Keratinocyte (primary cell): ENCODE results near the gene ARHGEF19. TPM values are rescaled to one million over a fixed set of nuclear protein-coding genes. Genes with fewer than 3 reads are reported as not detected.

Source experiments
- DNase-seq: peaks from one replicate; pipeline ENCODE4 v3.0.0-alpha.2; 2011; ENCODE audit warnings: low read depth, missing footprints, low spot score
- FAIRE-seq: peaks from 2 replicates; lab custom pipeline; 2011; peaks lifted over from hg19 to GRCh38; lab: Jason Lieb, UNC
- H2AFZ ChIP-seq: 2 replicates; pipeline ENCODE4 v1.6.0; 2012; ENCODE audit warnings: low read length, control low read depth, inconsistent platforms; ENCODE audit not compliant: control insufficient read depth
- H3K27ac ChIP-seq: 2 replicates; pipeline ENCODE4 v1.5.1; 2011; ENCODE audit warnings: low read length; ENCODE audit not compliant: control insufficient read depth, insufficient read depth
- H3K27me3 ChIP-seq: 3 replicates; pipeline ENCODE4 v1.6.0; 2011; ENCODE audit warnings: low read length; ENCODE audit not compliant: control insufficient read depth, insufficient read depth; ENCODE audit errors: extremely low read depth
- H3K36me3 ChIP-seq, 2 experiments: 2 replicates in 1 of 2; 3 replicates in 1 of 2; pipeline ENCODE4 v1.5.1; 2011; ENCODE audit warnings: low read length in 2 of 2, mild to moderate bottlenecking in 1 of 2; ENCODE audit not compliant: control insufficient read depth in 2 of 2, insufficient read depth in 2 of 2; ENCODE audit errors: extremely low read depth in 1 of 2
- H3K4me1 ChIP-seq: 3 replicates; pipeline ENCODE4 v1.5.1; 2011; ENCODE audit warnings: low read length; ENCODE audit not compliant: control insufficient read depth, insufficient read depth; ENCODE audit errors: extremely low read depth
- H3K4me2 ChIP-seq: 3 replicates; pipeline ENCODE4 v1.6.0; 2011; ENCODE audit warnings: low read depth, low read length; ENCODE audit not compliant: control insufficient read depth, insufficient read depth; ENCODE audit errors: extremely low read depth
- H3K4me3 ChIP-seq, 3 experiments: fragments of 200-600 bp in 1 of 3; sonication (generic) in 1 of 3; 2 replicates in 2 of 3; 3 replicates in 1 of 3; pipeline ENCODE4 v1.5.1; 2011 to 2016; ENCODE audit warnings: low read length in 3 of 3, mild to moderate bottlenecking in 3 of 3, control low read depth in 2 of 3, inconsistent platforms in 1 of 3, low read depth in 1 of 3, mixed read lengths in 1 of 3, mixed run types in 1 of 3, moderate library complexity in 1 of 3; ENCODE audit not compliant: control insufficient read depth in 2 of 3, insufficient read depth in 2 of 3; ENCODE audit errors: extremely low read depth in 1 of 3
- H3K79me2 ChIP-seq: 2 replicates; pipeline ENCODE4 v1.6.0; 2012; ENCODE audit warnings: low read length; ENCODE audit not compliant: control insufficient read depth, insufficient read depth
- H3K9ac ChIP-seq: 3 replicates; pipeline ENCODE4 v1.6.0; 2011; ENCODE audit warnings: low read length; ENCODE audit not compliant: control insufficient read depth, insufficient read depth; ENCODE audit errors: extremely low read depth
- H3K9me1 ChIP-seq: 3 replicates; pipeline ENCODE4 v1.6.0; 2011; ENCODE audit warnings: low read length; ENCODE audit not compliant: control insufficient read depth, insufficient read depth; ENCODE audit errors: extremely low read depth
- H3K9me3 ChIP-seq: 2 replicates; pipeline ENCODE4 v1.5.1; 2012; ENCODE audit warnings: low read depth, low read length; ENCODE audit not compliant: control insufficient read depth
- H4K20me1 ChIP-seq: 3 replicates; pipeline ENCODE4 v1.6.0; 2011; ENCODE audit warnings: low read length; ENCODE audit not compliant: control insufficient read depth, insufficient read depth; ENCODE audit errors: extremely low read depth
- CTCF ChIP-seq, 3 experiments: IDR thresholded peaks in 1 of 3; conservative IDR thresholded peaks in 1 of 3; optimal IDR thresholded peaks in 1 of 3; 2 replicates in 2 of 3; 3 replicates in 1 of 3; pipeline versions ENCODE3 to v1.5.1; 2011; ENCODE audit warnings: low read length in 3 of 3, mild to moderate bottlenecking in 3 of 3, moderate library complexity in 2 of 3, control low read depth in 1 of 3, inconsistent platforms in 1 of 3; ENCODE audit not compliant: insufficient read depth in 2 of 3; ENCODE audit errors: extremely low read depth in 1 of 3
- EZH2 ChIP-seq: IDR thresholded peaks from one replicate; pipeline ENCODE4 v1.6.1; 2012; ENCODE audit warnings: inconsistent platforms, mild to moderate bottlenecking, low read length, moderate library complexity
- dilution Hi-C: fragments of 300-500 bp; cut with MboI; formaldehyde crosslinking; loops from one replicate; pipeline ENCODE4 v1.7.0; 2020; ENCODE audit warnings: low sequenced_read_pairs; ENCODE audit not compliant: extremely low pct_ligation_motif_present
- polyA plus RNA-seq, 5 experiments: library from polyadenylated mRNA; depleted of rRNA in 3 of 5; stranded (reverse) in 3 of 5; stranded (forward) in 1 of 5; unstranded in 1 of 5; fragments of >200 nt; gene quantifications; 1 replicate in 1 of 5; 2 replicates in 3 of 5; 3 replicates in 1 of 5; pipeline versions ENCODE4 v1.2.1 to v1.2.3, GENCODE V29; 2011 to 2012; ENCODE audit warnings: missing spikeins in 2 of 5, low read depth in 1 of 5, low replicate concordance in 1 of 5

ARHGEF19 gene
- polyA plus RNA-seq, 1 donor (not counting 4 experiments of a cell fraction or from before 2014, with no cell fraction given), result 5.0 TPM

DNA sequence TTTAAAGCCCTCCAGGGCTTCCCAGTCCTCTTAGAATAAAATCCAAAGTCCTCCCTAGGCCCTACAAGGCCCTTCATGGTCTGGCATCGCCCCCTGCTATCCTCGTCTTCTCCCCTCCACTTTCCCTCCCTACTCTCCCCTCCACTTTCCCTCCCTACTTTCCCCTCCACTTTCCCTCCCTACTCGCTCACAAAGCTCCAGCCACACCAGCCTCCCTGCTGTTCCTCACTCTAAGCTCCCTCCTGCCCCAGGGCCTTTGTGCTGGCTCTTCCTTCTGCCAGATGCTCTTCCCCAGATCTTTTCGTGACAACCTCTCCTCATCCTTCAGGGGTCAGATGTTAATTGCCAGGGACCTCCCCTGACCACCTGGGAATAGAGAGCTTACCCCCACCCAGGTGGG is 12.8 kb downstream of the ARHGEF19 start:
- H3K4me3 ChIP-seq, result no peak overlapping the region
- H3K9ac ChIP-seq, result no peak overlapping the region
- DNase-seq (no peak), FAIRE-seq (no peak)
- no peaks in the 10 kb centered on the region for H3K9me1 ChIP-seq
- peaks cover 3 to 7% of the 10 kb centered on the region in 2 experiments for H3K36me3 ChIP-seq
- H2AFZ ChIP-seq, result no peak overlapping the region
- no peak overlapping the region for H3K4me2 ChIP-seq
- TF ChIP-seq EZH2, result no peak
- TF ChIP-seq CTCF (optimal IDR thresholded peaks at IDR 0.05 in 1 of 3, IDR thresholded peaks at IDR 0.05 in 1 of 3, conservative IDR thresholded peaks at IDR 0.05 in 1 of 3; ENCODE audit: extremely low read depth in 1 of 3, insufficient read depth in 2 of 3, low read length in 3 of 3), result no peak
- dilution Hi-C loops, result no loop called here
- H3K27ac ChIP-seq, result no peak overlapping the region
- H3K79me2 ChIP-seq, result no peaks in the 10 kb centered on the region
- H3K9me3 ChIP-seq, result no peaks in the 10 kb centered on the region
- peaks cover 2% of the 10 kb centered on the region for H3K4me1 ChIP-seq
- no peaks in the 10 kb centered on the region for H4K20me1 ChIP-seq
- H3K27me3 ChIP-seq, result no peaks in the 10 kb centered on the region

DNA sequence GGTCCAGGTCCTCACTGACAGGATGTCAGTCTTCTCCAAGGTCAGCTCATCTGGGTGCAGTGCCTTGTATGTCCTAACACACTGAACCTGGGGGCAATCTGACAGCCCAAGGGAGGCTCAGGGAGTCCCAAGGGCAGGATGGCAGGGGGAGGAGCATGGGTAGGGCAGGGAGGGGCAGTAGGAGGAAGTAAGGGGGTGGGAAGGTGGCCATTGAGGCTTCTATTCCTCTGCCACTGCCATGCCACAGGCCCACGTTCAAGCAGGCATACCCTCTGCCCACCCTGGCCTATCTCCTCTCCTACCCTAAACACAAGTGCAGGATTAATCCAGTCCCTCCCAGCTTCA is 13.3 kb downstream of the ARHGEF19 start:
- H3K9ac ChIP-seq, result no peak overlapping the region
- dilution Hi-C loops, result no loop called here
- H2AFZ ChIP-seq, result no peak overlapping the region
- no peaks in the 10 kb centered on the region for H3K27me3 ChIP-seq
- no peaks in the 10 kb centered on the region for H3K9me1 ChIP-seq
- FAIRE-seq (no peak), DNase-seq (no peak)
- no peak for TF ChIP-seq EZH2
- TF ChIP-seq CTCF (optimal IDR thresholded peaks at IDR 0.05 in 1 of 3, IDR thresholded peaks at IDR 0.05 in 1 of 3, conservative IDR thresholded peaks at IDR 0.05 in 1 of 3; ENCODE audit: extremely low read depth in 1 of 3, insufficient read depth in 2 of 3, low read length in 3 of 3), result no peak
- peaks cover 0 to 5% of the 10 kb centered on the region in 2 experiments for H3K36me3 ChIP-seq
- no peak overlapping the region for H3K27ac ChIP-seq
- no peaks in the 10 kb centered on the region for H3K79me2 ChIP-seq
- no peaks in the 10 kb centered on the region for H4K20me1 ChIP-seq
- H3K9me3 ChIP-seq, result no peaks in the 10 kb centered on the region
- no peak overlapping the region for H3K4me3 ChIP-seq
- H3K4me2 ChIP-seq, result no peak overlapping the region
- H3K4me1 ChIP-seq, result peaks cover 2% of the 10 kb centered on the region
